Transverse colon (tissue), 4 donors: ENCODE data around the gene PTPN4.

ENCODE experiments used
- EP300 ChIP-seq: sonication (generic); formaldehyde crosslinking; IDR thresholded peaks from one replicate; pipeline ENCODE4 v1.6.1; 2017; ENCODE audit warnings: antibody characterized with exemption, low read depth
- POLR2A ChIP-seq: fragments of 450-650 bp; IDR thresholded peaks from one replicate; pipeline ENCODE4 v1.6.1; 2016; ENCODE audit warnings: antibody characterized with exemption, mild to moderate bottlenecking, moderate library complexity
- POLR2AphosphoS5 ChIP-seq, 3 donors: sonication (generic); formaldehyde crosslinking; IDR thresholded peaks; one replicate each; pipeline ENCODE4 v1.6.1; 2016; ENCODE audit warnings: antibody characterized with exemption in 3 of 3
- TF ChIP-seq, protein P1 (sequence below), 5 experiments: fragments of 200-600 bp in 3 of 5; fragments of 450-650 bp in 2 of 5; sonication (generic) in 3 of 5; IDR thresholded peaks; 1 replicate in 2 of 5; 2 replicates in 3 of 5; pipeline ENCODE4 v1.5.1; 2016 to 2017; ENCODE audit warnings: antibody characterized with exemption in 5 of 5, inconsistent platforms in 3 of 5, mild to moderate bottlenecking in 2 of 5, moderate library complexity in 1 of 5

DNA sequence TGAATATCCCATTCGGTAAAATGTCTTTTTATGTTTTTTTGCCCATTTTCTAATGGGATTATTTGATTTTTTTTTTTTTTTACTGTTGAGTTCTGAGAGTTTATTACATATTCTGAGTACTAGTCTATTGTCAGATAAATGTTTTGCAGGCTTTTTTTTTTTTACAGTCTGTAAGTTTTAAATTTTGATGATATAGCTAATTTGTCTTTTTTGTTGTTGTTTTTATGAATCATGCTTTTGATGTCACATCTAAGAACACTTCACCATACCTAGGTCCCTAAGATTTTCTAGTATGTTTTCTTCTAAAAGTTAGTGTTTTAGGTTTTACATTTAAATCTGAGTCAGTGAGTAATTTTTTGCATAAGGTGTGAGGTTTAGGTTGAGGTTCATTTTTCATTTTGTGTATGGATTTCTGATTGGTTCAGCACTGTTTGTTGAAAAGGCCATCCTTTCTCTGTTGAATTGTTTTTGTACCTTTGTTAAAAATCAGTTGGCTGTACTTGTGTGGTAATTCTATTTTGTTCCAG lies 40.7 kb downstream of the PTPN4 start:
- TF ChIP-seq, protein P1, sequence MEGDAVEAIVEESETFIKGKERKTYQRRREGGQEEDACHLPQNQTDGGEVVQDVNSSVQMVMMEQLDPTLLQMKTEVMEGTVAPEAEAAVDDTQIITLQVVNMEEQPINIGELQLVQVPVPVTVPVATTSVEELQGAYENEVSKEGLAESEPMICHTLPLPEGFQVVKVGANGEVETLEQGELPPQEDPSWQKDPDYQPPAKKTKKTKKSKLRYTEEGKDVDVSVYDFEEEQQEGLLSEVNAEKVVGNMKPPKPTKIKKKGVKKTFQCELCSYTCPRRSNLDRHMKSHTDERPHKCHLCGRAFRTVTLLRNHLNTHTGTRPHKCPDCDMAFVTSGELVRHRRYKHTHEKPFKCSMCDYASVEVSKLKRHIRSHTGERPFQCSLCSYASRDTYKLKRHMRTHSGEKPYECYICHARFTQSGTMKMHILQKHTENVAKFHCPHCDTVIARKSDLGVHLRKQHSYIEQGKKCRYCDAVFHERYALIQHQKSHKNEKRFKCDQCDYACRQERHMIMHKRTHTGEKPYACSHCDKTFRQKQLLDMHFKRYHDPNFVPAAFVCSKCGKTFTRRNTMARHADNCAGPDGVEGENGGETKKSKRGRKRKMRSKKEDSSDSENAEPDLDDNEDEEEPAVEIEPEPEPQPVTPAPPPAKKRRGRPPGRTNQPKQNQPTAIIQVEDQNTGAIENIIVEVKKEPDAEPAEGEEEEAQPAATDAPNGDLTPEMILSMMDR (IDR thresholded peaks at IDR 0.05), result no peak
- no peak for TF ChIP-seq EP300
- TF ChIP-seq POLR2A, result no peak
- TF ChIP-seq POLR2AphosphoS5 (IDR thresholded peaks at IDR 0.05), result no peak
